Peyer's patch (tissue), 4 donors: ENCODE results near the gene CD46. TPM values are rescaled to one million over a fixed set of nuclear protein-coding genes. Genes with fewer than 3 reads are reported as not detected.

ENCODE experiments used
- DNase-seq, 3 donors: peaks; one replicate each; pipeline ENCODE4 v3.0.0-alpha.2; 2017 to 2019
- H3K27ac ChIP-seq, 4 donors: fragments of 200-600 bp; sonication (generic); one replicate each; pipeline ENCODE4 v1.5.1; 2016 to 2019
- H3K27me3 ChIP-seq, 2 donors: fragments of 200-600 bp; sonication (generic); one replicate each; pipeline ENCODE4 v1.5.1; 2019
- H3K36me3 ChIP-seq, 3 donors: fragments of 200-600 bp; sonication (generic); one replicate each; pipeline ENCODE4 v1.5.1; 2016 to 2019
- H3K4me1 ChIP-seq, 4 donors: fragments of 200-600 bp; sonication (generic); one replicate each; pipeline ENCODE4 v1.5.1; 2016 to 2019
- H3K4me3 ChIP-seq, 4 donors: fragments of 200-600 bp; sonication (generic); 1 replicate in 3 of 4; 2 replicates in 1 of 4; pipeline ENCODE4 v1.5.1; 2016 to 2019; ENCODE audit warnings: mild to moderate bottlenecking in 1 of 4
- H3K9me3 ChIP-seq, 4 donors: fragments of 200-600 bp; sonication (generic); one replicate each; pipeline ENCODE4 v1.5.1; 2016 to 2019; ENCODE audit warnings: mild to moderate bottlenecking in 1 of 4
- POLR2A ChIP-seq, 2 donors: fragments of 450-650 bp; IDR thresholded peaks; one replicate each; pipeline ENCODE4 v1.5.1; 2017; ENCODE audit warnings: antibody characterized with exemption in 2 of 2, mild to moderate bottlenecking in 2 of 2, moderate library complexity in 2 of 2
- total RNA-seq, 4 donors: library from RNA; depleted of rRNA; stranded (reverse); fragments of >200 nt; gene quantifications; one replicate each; pipeline ENCODE4 v1.1.0, GENCODE V29; 2016
- TF ChIP-seq, protein P1 (sequence below), 6 experiments: fragments of 450-650 bp in 4 of 6; fragments of 200-600 bp in 2 of 6; sonication (generic) in 1 of 6; IDR thresholded peaks; one replicate each; pipeline ENCODE4 v1.5.1; 2017 to 2019; ENCODE audit warnings: antibody characterized with exemption in 6 of 6, mild to moderate bottlenecking in 3 of 6, moderate library complexity in 1 of 6

CD46 gene
- total RNA-seq, 4 donors from 2014 or later: 102 to 204 (median 176) TPM

DNA sequence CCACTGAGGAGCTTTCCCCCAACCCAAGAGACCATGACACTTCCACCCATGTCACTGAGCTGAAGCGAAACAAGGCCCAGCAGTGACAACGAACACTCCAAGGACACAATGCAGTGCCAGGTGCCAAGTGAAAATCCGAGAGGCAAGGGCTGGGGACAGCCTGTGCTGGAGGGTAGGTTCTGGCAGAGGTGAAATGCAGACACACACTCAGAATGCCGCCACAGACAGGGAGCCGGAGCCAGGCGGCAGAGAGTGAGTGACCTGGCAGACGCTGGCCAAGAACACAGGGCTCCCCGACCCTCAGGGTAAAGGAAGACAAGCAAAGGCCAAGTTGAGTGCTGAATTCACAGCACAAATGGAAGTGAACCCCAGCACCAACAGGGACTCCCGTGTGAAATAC is 78.9 kb downstream of the CD46 start:
- TF ChIP-seq, protein P1, sequence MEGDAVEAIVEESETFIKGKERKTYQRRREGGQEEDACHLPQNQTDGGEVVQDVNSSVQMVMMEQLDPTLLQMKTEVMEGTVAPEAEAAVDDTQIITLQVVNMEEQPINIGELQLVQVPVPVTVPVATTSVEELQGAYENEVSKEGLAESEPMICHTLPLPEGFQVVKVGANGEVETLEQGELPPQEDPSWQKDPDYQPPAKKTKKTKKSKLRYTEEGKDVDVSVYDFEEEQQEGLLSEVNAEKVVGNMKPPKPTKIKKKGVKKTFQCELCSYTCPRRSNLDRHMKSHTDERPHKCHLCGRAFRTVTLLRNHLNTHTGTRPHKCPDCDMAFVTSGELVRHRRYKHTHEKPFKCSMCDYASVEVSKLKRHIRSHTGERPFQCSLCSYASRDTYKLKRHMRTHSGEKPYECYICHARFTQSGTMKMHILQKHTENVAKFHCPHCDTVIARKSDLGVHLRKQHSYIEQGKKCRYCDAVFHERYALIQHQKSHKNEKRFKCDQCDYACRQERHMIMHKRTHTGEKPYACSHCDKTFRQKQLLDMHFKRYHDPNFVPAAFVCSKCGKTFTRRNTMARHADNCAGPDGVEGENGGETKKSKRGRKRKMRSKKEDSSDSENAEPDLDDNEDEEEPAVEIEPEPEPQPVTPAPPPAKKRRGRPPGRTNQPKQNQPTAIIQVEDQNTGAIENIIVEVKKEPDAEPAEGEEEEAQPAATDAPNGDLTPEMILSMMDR (IDR thresholded peaks at IDR 0.05): no peak
- no peak for TF ChIP-seq POLR2A (IDR thresholded peaks at IDR 0.05)
- Histone ChIP-seq H3K9me3 (no peaks in the 10 kb centered on the region), H3K27me3 (no peaks in the 10 kb centered on the region), H3K4me1 (peaks cover 0 to 61% (median 25%) of the 10 kb centered on the region in 4 donors), H3K36me3 (no peaks in the 10 kb centered on the region), H3K4me3 (no peak overlapping the region), H3K27ac (peak overlapping the region in 2 of 4 donors; percentile 51 to 67)
- peak in 1 of 3 donors; percentile 43 for DNase-seq

DNA sequence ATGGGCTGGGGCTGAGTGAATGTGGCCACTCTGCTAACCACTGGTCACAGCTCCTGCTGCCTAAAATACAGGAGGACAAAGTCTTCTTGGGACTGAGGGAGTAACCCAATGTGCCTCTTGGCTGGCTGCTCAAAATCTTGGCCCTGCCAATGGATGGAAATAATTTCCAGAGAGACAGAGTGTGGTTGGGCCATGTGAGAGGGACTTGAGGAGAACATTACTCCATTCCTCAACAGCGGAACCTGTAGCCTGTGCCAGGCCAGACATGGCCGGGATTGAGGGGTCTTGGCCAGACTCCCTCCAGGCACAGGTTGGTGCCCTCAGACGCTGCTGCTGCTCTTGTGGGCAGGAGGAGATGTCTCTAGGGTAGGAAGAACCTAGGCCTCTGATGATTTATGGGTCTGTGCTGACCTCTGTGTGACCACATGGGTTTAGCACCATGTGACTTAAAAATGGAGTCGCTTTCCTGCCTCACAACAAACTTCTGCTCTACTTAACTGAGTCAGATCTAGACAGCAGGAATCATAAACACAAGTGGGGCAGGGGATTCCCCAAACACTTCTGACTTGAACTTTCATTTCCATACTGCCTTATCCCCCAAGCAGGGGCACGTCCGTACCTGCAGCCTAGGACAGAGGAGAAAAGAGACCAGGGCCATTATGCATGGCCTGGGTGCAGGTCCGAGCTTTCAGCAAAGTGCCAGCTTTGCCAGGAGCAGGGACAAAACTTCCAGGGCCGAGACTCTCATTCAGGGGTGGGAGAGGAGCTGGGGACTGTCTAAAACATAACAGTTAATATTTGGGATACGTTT is 79.9 kb downstream of the CD46 start:
- no peaks in the 10 kb centered on the region for H3K9me3 ChIP-seq
- peaks cover 0 to 55% (median 20%) of the 10 kb centered on the region in 4 donors for H3K4me1 ChIP-seq
- no peak overlapping the region for H3K4me3 ChIP-seq
- no peaks in the 10 kb centered on the region for H3K36me3 ChIP-seq
- H3K27ac ChIP-seq: peak overlapping the region; percentile 11 to 67 (median 52)
- no peaks in the 10 kb centered on the region for H3K27me3 ChIP-seq
- no peak for TF ChIP-seq POLR2A (IDR thresholded peaks at IDR 0.05)
- TF ChIP-seq, protein P1 (IDR thresholded peaks at IDR 0.05): no peak
- DNase-seq: peak in 2 of 3 donors; percentile 49 to 61

DNA sequence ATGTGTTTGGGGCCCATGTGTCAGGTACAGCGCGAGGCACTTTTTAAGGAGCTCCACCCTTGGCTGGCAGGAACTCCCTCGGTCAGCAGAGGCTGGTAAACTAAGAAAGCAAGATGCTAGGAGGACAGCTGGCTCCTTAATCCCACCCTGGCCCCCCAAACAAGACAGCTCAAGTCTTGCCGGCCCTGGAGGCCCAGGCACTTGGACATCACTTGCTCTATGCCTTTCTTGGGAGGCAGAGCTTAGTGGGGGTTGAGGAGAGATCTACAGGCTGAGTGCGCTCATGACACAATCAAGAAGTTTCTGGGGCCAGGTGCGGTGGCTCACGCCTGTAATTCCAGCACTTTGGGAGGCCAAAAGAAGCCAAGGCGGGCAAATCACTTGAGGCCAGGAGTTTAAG is 80.9 kb downstream of the CD46 start:
- no peaks in the 10 kb centered on the region for H3K27me3 ChIP-seq
- H3K4me3 ChIP-seq: no peak overlapping the region
- H3K4me1 ChIP-seq: peaks cover 0 to 47% (median 15%) of the 10 kb centered on the region in 4 donors
- H3K27ac ChIP-seq: peak overlapping the region in 2 of 4 donors; percentile 11 to 67
- no peaks in the 10 kb centered on the region for H3K9me3 ChIP-seq
- H3K36me3 ChIP-seq: no peaks in the 10 kb centered on the region
- TF ChIP-seq POLR2A (IDR thresholded peaks at IDR 0.05): no peak
- TF ChIP-seq, protein P1 (IDR thresholded peaks at IDR 0.05): no peak
- peak in 1 of 3 donors; percentile 38 for DNase-seq

DNA sequence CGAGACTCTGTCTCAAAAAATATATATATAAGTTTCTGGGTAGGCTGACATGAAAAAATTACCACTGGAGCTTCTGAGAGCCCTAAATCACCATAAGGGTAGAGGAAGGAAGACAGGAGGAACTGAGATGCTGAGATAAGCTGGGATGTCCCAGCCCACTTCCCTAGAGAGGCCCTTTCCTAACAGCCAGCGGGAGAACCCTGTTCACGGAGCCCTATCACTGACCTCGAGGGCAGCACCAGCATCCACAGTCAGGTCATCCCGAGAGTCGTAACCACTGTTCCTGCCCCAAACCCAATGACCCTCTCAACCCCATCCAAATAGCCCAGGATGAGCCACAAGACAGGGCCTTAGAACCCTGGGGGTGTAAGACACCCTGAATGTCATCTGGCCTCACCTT is 81.5 kb downstream of the CD46 start:
- TF ChIP-seq POLR2A (IDR thresholded peaks at IDR 0.05): no peak
- TF ChIP-seq, protein P1 (IDR thresholded peaks at IDR 0.05): no peak
- H3K36me3 ChIP-seq: no peaks in the 10 kb centered on the region
- H3K27me3 ChIP-seq: no peaks in the 10 kb centered on the region
- peaks cover 0 to 47% (median 11%) of the 10 kb centered on the region in 4 donors for H3K4me1 ChIP-seq
- no peaks in the 10 kb centered on the region for H3K9me3 ChIP-seq
- no peak overlapping the region for H3K4me3 ChIP-seq
- peak in 1 of 3 donors; percentile 40 for DNase-seq
- no peak overlapping the region for H3K27ac ChIP-seq

- H3K4me1 ChIP-seq: peaks cover 0 to 47% (median 10%) of the 10 kb centered on the region in 4 donors
- no peaks in the 10 kb centered on the region for H3K9me3 ChIP-seq
- DNase-seq: peak in 1 of 3 donors; percentile 26
- no peaks in the 10 kb centered on the region for H3K36me3 ChIP-seq
- TF ChIP-seq, protein P1 (IDR thresholded peaks at IDR 0.05): no peak
- TF ChIP-seq POLR2A (IDR thresholded peaks at IDR 0.05): no peak
- H3K27me3 ChIP-seq: no peaks in the 10 kb centered on the region
- H3K27ac ChIP-seq: peak overlapping the region in 1 of 4 donors; percentile 48
- H3K4me3 ChIP-seq: no peak overlapping the region
Observed at GRCh38 chr1:207833956-207834660, 82.3 kb downstream of the CD46 start.
